GM12892 (cell line): ENCODE data around the gene ATP5F1D.

Experiments used
- POLR2A ChIP-seq: IDR thresholded peaks from 2 replicates; pipeline ENCODE4 v1.6.1; 2011; ENCODE audit warnings: low read depth, low read length, control low read depth
- POLR2AphosphoS5 ChIP-seq: IDR thresholded peaks from 2 replicates; pipeline ENCODE4 v1.6.1; 2011; ENCODE audit warnings: low read depth, low read length, control low read depth
- TAF1 ChIP-seq: IDR thresholded peaks from 2 replicates; pipeline ENCODE4 v1.6.1; 2011; ENCODE audit warnings: low read depth, mild to moderate bottlenecking, control low read depth, low read length, borderline replicate concordance

DNA sequence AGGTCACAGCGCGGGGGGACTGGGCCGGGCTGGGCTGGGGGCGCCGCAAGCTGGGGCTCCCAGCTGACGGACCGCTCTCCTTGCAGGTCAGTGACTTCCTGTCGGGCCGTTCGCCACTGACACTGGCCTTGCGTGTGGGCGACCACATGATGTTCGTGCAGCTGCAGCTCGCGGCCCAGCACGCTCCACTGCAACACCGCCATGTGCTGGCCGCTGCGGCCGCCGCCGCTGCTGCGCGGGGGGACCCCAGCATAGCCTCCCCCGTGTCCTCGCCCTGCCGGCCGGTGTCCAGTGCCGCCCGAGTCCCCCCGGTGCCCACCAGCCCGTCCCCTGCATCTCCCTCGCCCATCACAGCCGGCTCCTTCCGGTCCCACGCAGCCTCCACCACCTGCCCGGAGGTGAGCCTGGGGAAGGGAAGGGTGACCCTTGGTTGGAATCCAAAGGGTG lies 12.6 kb downstream of the ATP5F1D start:
- TF ChIP-seq TAF1 = no peak
- TF ChIP-seq POLR2A = no peak
- TF ChIP-seq POLR2AphosphoS5 = no peak
